Liver (tissue), 3 donors: ENCODE measurements around the gene DNAJA3.

Experiments
- CTCF ChIP-seq: fragments of 150-350 bp; IDR thresholded peaks from 2 replicates; pipeline ENCODE4 v1.5.1; 2017; ENCODE audit warnings: improper control_type of control experiment, low read depth, low read length; ENCODE audit not compliant: missing input control
- JUND ChIP-seq, 2 donors: IDR thresholded peaks; 2 replicates each; pipeline ENCODE4 v1.6.1; 2016; ENCODE audit warnings: antibody characterized with exemption in 2 of 2
- MAX ChIP-seq: IDR thresholded peaks from 2 replicates; pipeline ENCODE4 v1.6.1; 2016; ENCODE audit warnings: antibody characterized with exemption
- NR2F2 ChIP-seq: IDR thresholded peaks from 2 replicates; pipeline ENCODE4 v1.6.1; 2016; ENCODE audit warnings: antibody characterized with exemption
- YY1 ChIP-seq: IDR thresholded peaks from 2 replicates; pipeline ENCODE4 v1.6.1; 2016; ENCODE audit warnings: antibody characterized with exemption, mild to moderate bottlenecking
- ZBTB33 ChIP-seq: IDR thresholded peaks from 2 replicates; pipeline ENCODE4 v1.6.1; 2016; ENCODE audit warnings: antibody characterized with exemption
- TF ChIP-seq, protein P1 (sequence below): IDR thresholded peaks from 2 replicates; pipeline ENCODE4 v1.6.1; 2016; ENCODE audit warnings: antibody characterized with exemption
- TF ChIP-seq, protein P2 (sequence below): IDR thresholded peaks from 2 replicates; pipeline ENCODE4 v1.6.1; 2016; ENCODE audit warnings: antibody characterized with exemption, mild to moderate bottlenecking
- donor health status: healthy.
- donor health status: healthy.

- TF ChIP-seq CTCF (no peak), NR2F2 (no peak), YY1 (no peak), ZBTB33 (no peak), JUND (IDR thresholded peaks at IDR 0.05) (no peak), MAX (no peak)
- TF ChIP-seq, protein P1, sequence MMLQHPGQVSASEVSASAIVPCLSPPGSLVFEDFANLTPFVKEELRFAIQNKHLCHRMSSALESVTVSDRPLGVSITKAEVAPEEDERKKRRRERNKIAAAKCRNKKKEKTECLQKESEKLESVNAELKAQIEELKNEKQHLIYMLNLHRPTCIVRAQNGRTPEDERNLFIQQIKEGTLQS = no peak
- TF ChIP-seq, protein P2, sequence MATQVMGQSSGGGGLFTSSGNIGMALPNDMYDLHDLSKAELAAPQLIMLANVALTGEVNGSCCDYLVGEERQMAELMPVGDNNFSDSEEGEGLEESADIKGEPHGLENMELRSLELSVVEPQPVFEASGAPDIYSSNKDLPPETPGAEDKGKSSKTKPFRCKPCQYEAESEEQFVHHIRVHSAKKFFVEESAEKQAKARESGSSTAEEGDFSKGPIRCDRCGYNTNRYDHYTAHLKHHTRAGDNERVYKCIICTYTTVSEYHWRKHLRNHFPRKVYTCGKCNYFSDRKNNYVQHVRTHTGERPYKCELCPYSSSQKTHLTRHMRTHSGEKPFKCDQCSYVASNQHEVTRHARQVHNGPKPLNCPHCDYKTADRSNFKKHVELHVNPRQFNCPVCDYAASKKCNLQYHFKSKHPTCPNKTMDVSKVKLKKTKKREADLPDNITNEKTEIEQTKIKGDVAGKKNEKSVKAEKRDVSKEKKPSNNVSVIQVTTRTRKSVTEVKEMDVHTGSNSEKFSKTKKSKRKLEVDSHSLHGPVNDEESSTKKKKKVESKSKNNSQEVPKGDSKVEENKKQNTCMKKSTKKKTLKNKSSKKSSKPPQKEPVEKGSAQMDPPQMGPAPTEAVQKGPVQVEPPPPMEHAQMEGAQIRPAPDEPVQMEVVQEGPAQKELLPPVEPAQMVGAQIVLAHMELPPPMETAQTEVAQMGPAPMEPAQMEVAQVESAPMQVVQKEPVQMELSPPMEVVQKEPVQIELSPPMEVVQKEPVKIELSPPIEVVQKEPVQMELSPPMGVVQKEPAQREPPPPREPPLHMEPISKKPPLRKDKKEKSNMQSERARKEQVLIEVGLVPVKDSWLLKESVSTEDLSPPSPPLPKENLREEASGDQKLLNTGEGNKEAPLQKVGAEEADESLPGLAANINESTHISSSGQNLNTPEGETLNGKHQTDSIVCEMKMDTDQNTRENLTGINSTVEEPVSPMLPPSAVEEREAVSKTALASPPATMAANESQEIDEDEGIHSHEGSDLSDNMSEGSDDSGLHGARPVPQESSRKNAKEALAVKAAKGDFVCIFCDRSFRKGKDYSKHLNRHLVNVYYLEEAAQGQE = no peak
Observed at GRCh38 chr16:4455951-4456350, 30.3 kb downstream of the DNAJA3 start.
